Endothelial cell of umbilical vein (primary cell): ENCODE results near the gene LHFPL2. TPM values are rescaled to one million over a fixed set of nuclear protein-coding genes. Genes with fewer than 3 reads are reported as not detected.

ENCODE experiments used
- BruUV-seq: library from RNA; stranded (reverse); fragments of 400-500 nt; replicated peaks from 2 replicates; lab custom pipeline; 2021; lab: Mats Ljungman, UMichigan
- CTCF ChIA-PET: fragments of 300-600, 350-600 bp; sonication (Branson Sonifier 250); formaldehyde crosslinking; loops from one replicate; lab custom pipeline; 2021; ENCODE audit warnings: antibody characterized with exemption, inconsistent platforms; lab: Charles Lee
- POLR2A ChIA-PET: fragments of 300-600, 350-600 bp; sonication (Branson Sonifier 250); formaldehyde crosslinking; loops from one replicate; lab custom pipeline; 2021; ENCODE audit warnings: antibody characterized with exemption, inconsistent platforms; lab: Charles Lee
- DNase-seq: peaks from one replicate; pipeline ENCODE4 v3.0.0-alpha.2; 2011; ENCODE audit warnings: low read depth, low spot score
- FAIRE-seq: peaks from 2 replicates; lab custom pipeline; 2011; peaks lifted over from hg19 to GRCh38; lab: Jason Lieb, UNC
- H2AFZ ChIP-seq: 2 replicates; pipeline ENCODE4 v1.6.0; 2012; ENCODE audit warnings: low read depth, low read length, control low read depth, inconsistent platforms
- H3K27ac ChIP-seq: 2 replicates; pipeline ENCODE4 v1.5.1; 2011; ENCODE audit warnings: low read depth, mild to moderate bottlenecking, control low read depth, low read length, moderate library complexity; ENCODE audit not compliant: insufficient read depth
- H3K27me3 ChIP-seq, 2 experiments: 2 replicates each; pipeline versions ENCODE4 v1.6.0 to v1.6.1; 2011; ENCODE audit warnings: low read length in 2 of 2, mixed read lengths in 1 of 2; ENCODE audit not compliant: control insufficient read depth in 2 of 2, insufficient read depth in 2 of 2
- H3K36me3 ChIP-seq, 2 experiments: 2 replicates in 1 of 2; 3 replicates in 1 of 2; pipeline ENCODE4 v1.5.1; 2011; ENCODE audit warnings: low read length in 2 of 2, mild to moderate bottlenecking in 1 of 2, moderate library complexity in 1 of 2; ENCODE audit not compliant: control insufficient read depth in 2 of 2, insufficient read depth in 2 of 2; ENCODE audit errors: extremely low read depth in 1 of 2
- H3K4me1 ChIP-seq: 3 replicates; pipeline ENCODE4 v1.5.1; 2011; ENCODE audit warnings: mild to moderate bottlenecking, low read length; ENCODE audit not compliant: control insufficient read depth, insufficient read depth; ENCODE audit errors: extremely low read depth
- H3K4me2 ChIP-seq: 2 replicates; pipeline ENCODE4 v1.6.1; 2011; ENCODE audit warnings: low read length, control low read depth, mixed read lengths; ENCODE audit not compliant: insufficient read depth
- H3K4me3 ChIP-seq, 3 experiments: fragments of 200-600 bp in 1 of 3; sonication (generic), shearing (Covaris generic) in 1 of 3; replicated peaks in 1 of 3; 2 replicates each; pipeline ENCODE4 v1.5.1; 2011 to 2016; ENCODE audit warnings: control low read depth in 3 of 3, low read length in 3 of 3, mild to moderate bottlenecking in 2 of 3, inconsistent platforms in 1 of 3, low read depth in 1 of 3, moderate library complexity in 1 of 3; ENCODE audit not compliant: insufficient read depth in 1 of 3
- H3K79me2 ChIP-seq: 2 replicates; pipeline ENCODE4 v1.6.0; 2012; ENCODE audit warnings: low read length, inconsistent platforms; ENCODE audit not compliant: control insufficient read depth, insufficient read depth
- H3K9ac ChIP-seq: replicated peaks from 2 replicates; pipeline ENCODE3; 2011; ENCODE audit warnings: low read length, control low read depth; ENCODE audit not compliant: insufficient read depth; ENCODE audit errors: extremely low read depth
- H3K9me1 ChIP-seq: replicated peaks from 3 replicates; pipeline ENCODE4 v1.6.0; 2011; ENCODE audit warnings: mild to moderate bottlenecking, low read length; ENCODE audit not compliant: control insufficient read depth, insufficient read depth; ENCODE audit errors: extremely low read depth
- H3K9me3 ChIP-seq: replicated peaks from 2 replicates; pipeline ENCODE4 v1.5.1; 2012; ENCODE audit warnings: low read length, inconsistent platforms; ENCODE audit not compliant: control insufficient read depth, insufficient read depth
- H4K20me1 ChIP-seq: replicated peaks from 2 replicates; pipeline ENCODE3; 2011; ENCODE audit warnings: mild to moderate bottlenecking, low read length; ENCODE audit not compliant: control insufficient read depth, insufficient read depth; ENCODE audit errors: extremely low read depth
- EZH2 ChIP-seq: IDR thresholded peaks from 2 replicates; pipeline ENCODE4 v1.6.1; 2012; ENCODE audit warnings: borderline replicate concordance, low read depth, mild to moderate bottlenecking, moderate library complexity, low read length, inconsistent platforms; ENCODE audit not compliant: severe bottlenecking
- FOS ChIP-seq: IDR thresholded peaks from 2 replicates; pipeline ENCODE4 v1.6.1; 2011; ENCODE audit warnings: mild to moderate bottlenecking, low read length, moderate library complexity, borderline replicate concordance; ENCODE audit not compliant: insufficient read depth
- GATA2 ChIP-seq: IDR thresholded peaks from 2 replicates; pipeline ENCODE4 v1.7.0; 2011; ENCODE audit warnings: low read depth, mild to moderate bottlenecking, moderate library complexity, mixed read lengths, low read length; ENCODE audit not compliant: insufficient read length, insufficient read depth
- JUN ChIP-seq: IDR thresholded peaks from 2 replicates; pipeline ENCODE4 v1.6.1; 2011; ENCODE audit warnings: borderline replicate concordance, low read depth; ENCODE audit not compliant: insufficient read length, insufficient read depth
- MYC ChIP-seq: IDR thresholded peaks from one replicate; pipeline ENCODE4 v1.6.1; 2011; ENCODE audit warnings: mild to moderate bottlenecking, low read depth, low read length
- POLR2A ChIP-seq: IDR thresholded peaks from 2 replicates; pipeline ENCODE4 v1.6.1; 2012; ENCODE audit warnings: low read depth, mild to moderate bottlenecking, control low read depth, low read length
- POLR2AphosphoS5 ChIP-seq: IDR thresholded peaks from 2 replicates; pipeline ENCODE4 v1.6.1; 2012; ENCODE audit warnings: low read depth, mild to moderate bottlenecking, control low read depth, low read length, moderate library complexity; ENCODE audit not compliant: insufficient read depth
- dilution Hi-C: fragments of 300-500 bp; cut with MboI; formaldehyde crosslinking; loops from one replicate; pipeline ENCODE4 v1.15.0; 2019; ENCODE audit warnings: low sequenced_read_pairs; ENCODE audit not compliant: extremely low pct_ligation_motif_present
- intact Hi-C: fragments of 100-400 bp; cut with micrococcal nuclease; formaldehyde crosslinking; loops from one replicate; pipeline ENCODE4 v1.10.0; 2022
- polyA plus RNA-seq, 4 experiments: library from polyadenylated mRNA; depleted of rRNA in 3 of 4; stranded (reverse) in 3 of 4; unstranded in 1 of 4; fragments of >200 nt; gene quantifications; 2 replicates each; pipeline versions ENCODE4 v1.2.1 to v1.2.3, GENCODE V29; 2011 to 2012; ENCODE audit warnings: missing spikeins in 1 of 4
- total RNA-seq: library from RNA; stranded (reverse); gene quantifications from 2 replicates; pipeline ENCODE4 v1.2.3, GENCODE V29; 2021
- TF ChIP-seq, protein P1 (sequence below), 2 donors: IDR thresholded peaks; 1 replicate in 1 of 2; 2 replicates in 1 of 2; pipeline ENCODE4 v1.5.1; 2011; ENCODE audit warnings: low read length in 2 of 2, mild to moderate bottlenecking in 2 of 2, moderate library complexity in 2 of 2, control low read depth in 1 of 2, inconsistent platforms in 1 of 2, low read depth in 1 of 2; ENCODE audit not compliant: insufficient read depth in 1 of 2; ENCODE audit errors: extremely low read depth in 1 of 2
- TF ChIP-seq, protein P2 (sequence below): IDR thresholded peaks from 2 replicates; pipeline ENCODE4 v1.6.1; 2011; ENCODE audit not compliant: insufficient read depth, insufficient read length

LHFPL2 gene
- total and polyA plus RNA-seq, 2 donors (not counting 3 experiments of a cell fraction or from before 2014, with no cell fraction given): 9.6 to 36.3 TPM

DNA sequence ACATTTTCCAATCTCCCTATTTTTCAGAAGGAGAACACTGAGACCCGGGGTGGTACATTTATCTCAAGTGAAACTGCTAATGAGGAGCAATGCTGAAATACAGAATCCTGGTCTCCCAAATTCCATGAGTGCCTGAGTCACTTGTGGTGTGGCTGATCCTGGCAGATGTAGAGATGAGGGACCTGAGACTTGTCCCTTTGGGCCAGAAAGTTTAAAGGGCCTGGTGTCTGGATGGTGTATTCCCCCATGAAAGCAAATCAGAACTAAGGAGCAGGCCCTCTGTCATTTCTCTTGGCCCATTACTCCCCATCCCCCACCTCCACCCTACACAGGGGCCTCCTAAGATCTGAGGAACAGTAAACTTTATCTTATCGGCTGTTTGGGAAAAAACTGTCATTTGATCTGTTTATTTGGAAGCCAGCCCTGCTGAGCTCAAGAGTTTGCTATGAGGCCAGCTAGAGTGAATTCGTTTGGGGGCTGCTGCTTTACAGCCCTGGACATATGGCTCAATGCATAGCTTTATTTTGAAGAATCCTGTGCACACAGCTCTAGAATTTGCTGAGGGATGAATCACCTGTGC is 140.3 kb downstream of the LHFPL2 start:
- Histone ChIP-seq H3K4me2 (no peak overlapping the region), H3K9ac (no peak overlapping the region), H3K27ac (no peak overlapping the region), H3K27me3 (no peaks in the 10 kb centered on the region), H3K9me3 (no peaks in the 10 kb centered on the region), H3K36me3 (peaks cover 0 to 2% of the 10 kb centered on the region in 2 experiments), H3K4me3 (no peak overlapping the region), H4K20me1 (no peaks in the 10 kb centered on the region), H3K79me2 (no peaks in the 10 kb centered on the region), H3K4me1 (peaks cover 26% of the 10 kb centered on the region), H2AFZ (no peak overlapping the region), H3K9me1 (no peaks in the 10 kb centered on the region)
- POLR2A ChIA-PET: no interaction called here
- TF ChIP-seq POLR2AphosphoS5 (no peak), JUN (no peak), GATA2 (no peak), EZH2 (no peak), POLR2A (no peak), FOS (no peak), MYC (no peak)
- TF ChIP-seq, protein P1, sequence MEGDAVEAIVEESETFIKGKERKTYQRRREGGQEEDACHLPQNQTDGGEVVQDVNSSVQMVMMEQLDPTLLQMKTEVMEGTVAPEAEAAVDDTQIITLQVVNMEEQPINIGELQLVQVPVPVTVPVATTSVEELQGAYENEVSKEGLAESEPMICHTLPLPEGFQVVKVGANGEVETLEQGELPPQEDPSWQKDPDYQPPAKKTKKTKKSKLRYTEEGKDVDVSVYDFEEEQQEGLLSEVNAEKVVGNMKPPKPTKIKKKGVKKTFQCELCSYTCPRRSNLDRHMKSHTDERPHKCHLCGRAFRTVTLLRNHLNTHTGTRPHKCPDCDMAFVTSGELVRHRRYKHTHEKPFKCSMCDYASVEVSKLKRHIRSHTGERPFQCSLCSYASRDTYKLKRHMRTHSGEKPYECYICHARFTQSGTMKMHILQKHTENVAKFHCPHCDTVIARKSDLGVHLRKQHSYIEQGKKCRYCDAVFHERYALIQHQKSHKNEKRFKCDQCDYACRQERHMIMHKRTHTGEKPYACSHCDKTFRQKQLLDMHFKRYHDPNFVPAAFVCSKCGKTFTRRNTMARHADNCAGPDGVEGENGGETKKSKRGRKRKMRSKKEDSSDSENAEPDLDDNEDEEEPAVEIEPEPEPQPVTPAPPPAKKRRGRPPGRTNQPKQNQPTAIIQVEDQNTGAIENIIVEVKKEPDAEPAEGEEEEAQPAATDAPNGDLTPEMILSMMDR (IDR thresholded peaks at IDR 0.05; ENCODE audit: extremely low read depth in 1 of 2, insufficient read depth in 1 of 2, low read depth in 1 of 2, low read length in 2 of 2): no peak
- TF ChIP-seq, protein P2, sequence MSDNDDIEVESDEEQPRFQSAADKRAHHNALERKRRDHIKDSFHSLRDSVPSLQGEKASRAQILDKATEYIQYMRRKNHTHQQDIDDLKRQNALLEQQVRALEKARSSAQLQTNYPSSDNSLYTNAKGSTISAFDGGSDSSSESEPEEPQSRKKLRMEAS: no peak
- DNase-seq (no peak), FAIRE-seq (no peak)
- no TSS peak for BruUV-seq
- intact Hi-C loops (no loop called here), dilution Hi-C loops (no loop called here)
- CTCF ChIA-PET: interaction anchor here (1.4 to 2.5 kb wide), 4 partner anchors 12 to 35 kb away, joined by 4 to 10 read pairs (median 8); no protein-coding TSS in a partner anchor
